Stimulated activated CD8-positive, alpha-beta memory T cell treated with anti-CD3 and anti-CD28 coated beads, Interleukin-7, amount 100 ng/mL, for 4 hours (primary cell): ENCODE data around the gene CRELD2.

Source experiments
- DNase-seq, 2 donors: peaks; one replicate each; pipeline ENCODE4 v3.0.0-alpha.2; 2020; ENCODE audit warnings: low read depth in 2 of 2

Gene CRELD2

DNA sequence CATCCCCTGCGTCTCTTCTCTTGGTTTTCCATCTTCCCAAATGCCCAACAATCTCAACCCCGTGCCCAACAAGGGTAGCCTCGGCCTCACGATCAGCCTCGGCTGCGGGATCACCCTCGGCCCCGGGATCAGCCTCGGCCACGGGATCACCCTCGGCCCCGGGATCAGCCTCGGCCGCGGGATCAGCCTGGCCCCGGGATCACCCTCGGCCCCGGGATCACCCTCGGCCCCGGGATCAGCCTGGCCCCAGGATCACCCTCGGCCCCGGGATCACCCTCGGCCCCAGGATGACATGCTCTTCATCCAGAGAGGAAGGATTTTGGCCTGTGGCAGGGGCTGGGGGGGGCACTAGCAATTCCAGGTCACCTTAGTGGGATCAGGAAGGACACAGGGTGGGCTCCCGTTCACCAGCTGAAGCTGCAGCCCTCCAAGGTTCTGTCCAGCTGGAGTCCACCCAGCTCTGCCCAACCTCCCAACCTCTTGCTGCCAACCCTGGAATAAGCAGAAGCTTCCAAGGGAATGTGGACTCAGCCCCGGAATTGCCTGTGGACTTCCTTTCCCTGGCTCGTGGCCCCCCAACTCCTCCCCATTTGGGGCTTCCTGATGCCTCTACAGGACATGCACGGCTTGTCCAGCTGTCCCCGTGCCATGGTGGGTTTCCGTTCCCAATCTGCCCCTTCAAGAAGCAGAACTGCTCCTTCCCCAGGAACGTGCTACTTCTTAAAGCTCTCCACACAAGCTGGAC, 6.4 kb upstream of the CRELD2 start:
- no peak for DNase-seq

DNA sequence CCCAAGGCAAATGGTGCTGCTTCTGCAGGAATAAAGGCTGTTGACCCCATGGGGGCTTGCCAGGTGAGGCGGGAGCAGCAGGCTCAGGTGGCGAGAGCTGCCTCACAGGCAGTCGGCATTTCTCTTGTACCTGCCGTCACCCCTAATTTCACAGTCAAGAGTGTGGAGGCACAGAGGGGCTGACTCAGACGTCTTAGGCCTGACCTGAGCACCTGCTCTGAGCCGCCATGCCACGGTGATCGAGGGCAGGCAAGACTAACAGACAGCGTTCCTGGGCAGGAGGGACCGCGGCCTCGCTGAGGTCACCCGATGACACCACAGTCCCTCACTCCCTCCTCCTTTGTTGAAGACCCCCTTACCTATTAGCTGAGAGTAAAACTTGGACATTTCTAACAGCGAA, 5.4 kb upstream of the CRELD2 start:
- DNase-seq, result no peak

DNA sequence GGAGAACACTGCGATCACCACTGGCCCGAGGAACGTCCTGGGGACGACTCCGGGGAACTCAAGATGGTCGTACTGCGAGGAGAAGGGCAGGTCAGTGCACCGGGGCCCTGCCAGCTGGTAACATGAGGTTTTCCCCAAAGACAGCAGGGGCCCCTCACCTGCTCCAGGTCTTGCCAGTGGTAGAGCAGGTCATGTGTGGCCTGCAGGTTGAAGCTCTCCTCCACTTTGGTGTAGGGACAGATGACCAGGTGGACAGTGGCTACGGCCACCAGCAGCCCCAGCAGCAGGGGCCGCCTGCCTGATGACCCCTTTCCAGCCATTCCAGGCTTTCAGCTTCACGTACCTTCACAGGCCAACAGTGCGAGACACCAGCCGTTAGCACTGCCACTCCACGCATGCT, 5.0 kb upstream of the CRELD2 start:
- no peak for DNase-seq

DNA sequence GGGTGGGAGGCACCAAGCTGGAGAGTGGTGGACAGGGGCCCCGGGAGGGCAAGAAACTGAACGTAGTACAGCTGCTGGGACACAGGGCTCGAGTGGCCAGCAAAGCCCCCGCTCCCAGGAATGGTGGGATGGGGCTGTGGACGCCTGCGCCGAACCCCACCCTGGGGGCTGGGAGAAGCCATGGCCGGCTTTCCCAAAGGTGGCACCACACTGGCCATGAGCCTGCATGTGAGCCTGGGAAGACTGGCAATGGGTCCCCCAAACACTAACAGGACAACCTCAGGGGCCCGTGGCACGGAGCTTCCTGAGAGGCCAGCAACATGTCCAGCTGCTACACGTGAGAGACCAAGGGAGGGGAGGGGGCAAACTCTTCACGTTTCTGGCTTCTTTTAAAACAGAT, 4.2 kb upstream of the CRELD2 start:
- DNase-seq, result no peak

DNA sequence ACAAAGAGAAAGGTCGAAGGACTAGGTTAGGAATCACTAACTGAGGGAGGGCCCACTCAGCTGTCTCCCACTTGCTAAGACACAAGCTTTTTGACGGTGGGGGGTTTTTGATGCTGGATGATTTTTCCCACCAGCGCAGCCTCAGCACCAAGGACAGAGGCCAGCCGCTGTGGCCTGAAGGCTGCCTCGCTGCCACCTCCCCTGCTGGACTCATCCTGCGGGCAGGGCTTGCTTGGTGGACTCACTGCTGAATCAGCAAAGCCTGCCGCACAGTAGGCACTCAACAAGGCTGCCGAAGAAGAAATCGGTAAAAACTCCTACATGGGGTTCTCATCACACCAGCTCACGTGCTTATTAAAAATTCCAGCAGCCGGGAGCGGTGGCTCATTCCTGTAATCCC, 2.8 kb upstream of the CRELD2 start:
- DNase-seq, result no peak

DNA sequence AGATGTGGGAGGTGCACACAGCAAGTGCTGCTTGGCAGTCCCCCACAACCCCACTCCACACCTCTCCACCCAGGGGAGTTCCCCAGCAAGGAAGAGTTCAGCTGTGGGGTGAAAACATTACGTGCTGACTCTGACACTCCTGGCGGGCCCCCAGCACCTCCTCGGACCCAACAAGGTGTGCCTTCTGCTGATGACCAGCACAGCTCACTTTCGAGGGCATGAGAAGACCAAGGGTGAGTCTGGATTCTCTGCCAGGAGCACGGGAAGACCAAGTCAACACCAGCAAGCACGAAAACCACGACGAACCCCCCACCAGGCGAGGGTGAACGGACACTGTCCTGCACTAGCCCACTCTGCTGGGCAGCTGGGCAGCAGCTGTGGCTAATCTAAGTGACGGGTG, 1.6 kb upstream of the CRELD2 start:
- DNase-seq, result no peak

DNA sequence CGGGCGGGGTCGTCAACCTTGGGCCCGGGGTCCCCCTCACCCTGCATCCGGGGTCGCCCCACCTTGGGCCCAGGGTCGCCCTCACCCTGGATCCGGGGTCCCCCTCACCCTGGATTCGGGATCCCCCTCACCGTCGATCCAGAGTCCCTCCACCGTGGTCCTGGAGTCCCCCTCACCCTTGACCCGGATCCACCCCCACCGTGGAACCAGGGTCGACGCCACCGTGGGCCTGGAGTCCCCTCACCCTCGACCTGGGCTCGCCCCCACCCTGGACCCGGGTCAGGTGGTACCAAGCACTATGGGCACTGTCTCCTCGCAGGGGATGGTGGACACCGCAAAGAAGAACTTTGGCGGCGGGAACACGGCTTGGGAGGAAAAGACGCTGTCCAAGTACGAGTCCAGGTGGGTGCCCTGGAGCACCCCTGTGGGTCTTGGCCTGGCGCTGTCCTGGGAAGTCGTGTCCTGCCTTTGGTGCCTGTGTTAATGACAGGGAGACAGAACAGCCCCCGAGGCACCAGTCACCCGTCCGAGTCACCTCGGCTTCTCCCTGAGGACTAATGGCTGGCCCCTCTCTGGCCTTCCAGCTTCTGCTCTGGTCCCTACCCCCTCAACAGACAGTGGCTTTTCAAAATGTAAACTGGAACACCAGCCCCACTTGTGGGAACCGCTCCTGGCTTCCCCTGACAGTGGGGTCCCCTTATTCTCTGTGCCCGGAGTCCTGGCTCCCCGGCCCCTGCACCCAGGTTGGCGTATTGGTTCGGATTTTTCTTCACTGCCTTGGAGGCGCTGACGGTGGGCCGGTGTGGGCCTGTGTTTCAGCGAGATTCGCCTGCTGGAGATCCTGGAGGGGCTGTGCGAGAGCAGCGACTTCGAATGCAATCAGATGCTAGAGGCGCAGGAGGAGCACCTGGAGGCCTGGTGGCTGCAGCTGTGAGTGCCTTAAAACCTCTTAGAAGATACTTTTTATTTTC, 762 bp downstream of the CRELD2 start:
- no peak for DNase-seq

DNA sequence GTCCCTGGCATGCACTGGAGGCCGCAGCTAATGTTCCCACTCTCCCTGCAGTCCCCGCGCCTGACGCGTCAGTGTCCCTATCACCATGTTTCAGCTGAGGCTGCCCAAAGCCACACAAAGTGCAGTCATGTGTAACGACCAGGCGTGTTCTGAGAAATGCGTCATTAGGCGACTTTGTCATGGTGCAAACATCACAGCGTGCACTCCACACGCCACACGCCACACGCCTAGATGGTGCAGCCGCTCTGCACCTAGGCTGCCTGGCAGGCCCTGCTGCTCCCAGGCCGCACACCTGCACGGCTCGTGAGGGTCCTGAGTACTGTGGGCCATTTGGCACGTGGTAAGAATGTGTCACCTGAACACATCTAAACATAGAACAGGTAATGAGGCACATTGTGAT, 2.4 kb downstream of the CRELD2 start:
- no peak for DNase-seq

DNA sequence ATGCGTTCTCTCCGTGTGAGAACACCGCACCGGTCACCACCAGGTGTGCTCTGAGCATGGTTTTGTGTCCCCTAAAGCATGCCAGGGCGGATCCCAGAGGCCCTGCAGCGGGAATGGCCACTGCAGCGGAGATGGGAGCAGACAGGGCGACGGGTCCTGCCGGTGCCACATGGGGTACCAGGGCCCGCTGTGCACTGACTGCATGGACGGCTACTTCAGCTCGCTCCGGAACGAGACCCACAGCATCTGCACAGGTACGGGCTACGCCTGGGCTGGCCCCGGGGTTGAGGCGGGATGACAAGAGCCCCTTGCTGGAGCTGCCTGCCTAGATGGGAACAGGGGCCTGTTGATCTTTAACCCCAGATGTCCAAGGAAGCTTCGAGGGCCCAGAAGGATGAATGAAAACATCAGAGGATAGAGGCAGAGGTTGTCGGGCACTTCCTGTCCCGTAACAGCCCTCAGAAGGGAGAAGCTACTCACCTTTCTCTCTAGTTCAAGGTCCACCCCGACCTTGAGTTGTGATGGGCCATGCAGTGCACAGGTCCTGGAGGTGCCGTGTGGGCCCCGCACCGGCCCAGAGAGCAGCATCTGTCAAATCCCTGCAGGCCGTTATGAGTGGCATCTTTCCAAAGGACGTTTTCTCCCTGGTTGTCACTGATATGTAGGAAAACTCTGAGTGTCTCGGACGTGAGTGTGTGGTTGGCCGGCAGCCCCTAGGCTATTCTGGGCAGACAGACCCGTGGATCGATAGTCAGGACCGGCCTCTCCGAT, 3.3 kb downstream of the CRELD2 start:
- DNase-seq, result no peak

DNA sequence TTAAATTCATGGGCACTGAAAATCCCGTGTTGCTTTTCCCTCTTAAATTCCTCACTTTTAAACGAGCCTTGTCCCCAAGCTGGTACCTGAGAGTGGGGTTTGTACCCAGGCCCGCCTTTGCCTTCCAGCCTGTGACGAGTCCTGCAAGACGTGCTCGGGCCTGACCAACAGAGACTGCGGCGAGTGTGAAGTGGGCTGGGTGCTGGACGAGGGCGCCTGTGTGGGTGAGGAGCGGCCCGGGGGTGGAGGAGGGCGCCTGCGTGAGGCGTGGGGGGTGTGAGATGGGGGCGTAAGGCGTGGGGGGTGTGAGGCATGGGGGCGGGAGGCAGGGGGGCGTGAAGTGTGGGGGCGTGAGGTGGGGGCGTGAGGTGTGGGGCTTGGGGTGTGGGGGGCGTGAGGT, 4.0 kb downstream of the CRELD2 start:
- no peak for DNase-seq

DNA sequence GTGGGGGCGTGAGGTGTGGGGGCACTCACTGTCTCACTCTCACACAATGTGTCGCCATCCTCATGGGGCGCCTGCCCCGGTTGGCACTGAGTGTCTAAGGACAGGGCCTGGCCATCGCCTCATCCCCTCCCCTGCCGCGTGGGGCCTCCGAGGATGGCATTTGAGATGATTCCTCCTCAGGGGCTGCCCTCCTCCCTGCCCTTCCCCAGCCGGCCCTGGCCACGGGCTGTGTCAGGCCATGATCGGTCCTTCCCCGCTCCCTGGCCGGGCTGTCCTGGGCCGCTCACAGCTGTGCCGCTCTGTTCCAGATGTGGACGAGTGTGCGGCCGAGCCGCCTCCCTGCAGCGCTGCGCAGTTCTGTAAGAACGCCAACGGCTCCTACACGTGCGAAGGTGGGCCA, 4.5 kb downstream of the CRELD2 start:
- no peak for DNase-seq

DNA sequence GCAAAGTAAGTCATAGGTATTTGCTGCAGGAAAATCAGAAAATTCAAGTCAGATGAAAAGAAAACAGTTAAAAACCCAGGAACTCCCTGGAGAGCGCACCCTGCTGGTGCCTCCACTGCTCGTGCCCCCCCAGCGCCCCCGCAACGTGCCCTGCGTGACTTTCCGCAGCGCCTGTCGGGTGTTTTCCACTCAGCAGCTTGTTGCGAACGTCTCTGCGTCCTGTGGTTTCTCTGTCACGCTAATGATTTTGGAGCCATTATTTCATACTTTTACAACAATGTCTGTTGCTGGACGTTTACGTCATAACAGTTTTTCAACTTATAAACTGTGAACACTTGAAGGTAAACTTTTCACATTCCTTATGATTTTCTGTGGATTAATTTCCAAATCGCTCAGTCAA, 5.0 kb downstream of the CRELD2 start:
- DNase-seq, result no peak

DNA sequence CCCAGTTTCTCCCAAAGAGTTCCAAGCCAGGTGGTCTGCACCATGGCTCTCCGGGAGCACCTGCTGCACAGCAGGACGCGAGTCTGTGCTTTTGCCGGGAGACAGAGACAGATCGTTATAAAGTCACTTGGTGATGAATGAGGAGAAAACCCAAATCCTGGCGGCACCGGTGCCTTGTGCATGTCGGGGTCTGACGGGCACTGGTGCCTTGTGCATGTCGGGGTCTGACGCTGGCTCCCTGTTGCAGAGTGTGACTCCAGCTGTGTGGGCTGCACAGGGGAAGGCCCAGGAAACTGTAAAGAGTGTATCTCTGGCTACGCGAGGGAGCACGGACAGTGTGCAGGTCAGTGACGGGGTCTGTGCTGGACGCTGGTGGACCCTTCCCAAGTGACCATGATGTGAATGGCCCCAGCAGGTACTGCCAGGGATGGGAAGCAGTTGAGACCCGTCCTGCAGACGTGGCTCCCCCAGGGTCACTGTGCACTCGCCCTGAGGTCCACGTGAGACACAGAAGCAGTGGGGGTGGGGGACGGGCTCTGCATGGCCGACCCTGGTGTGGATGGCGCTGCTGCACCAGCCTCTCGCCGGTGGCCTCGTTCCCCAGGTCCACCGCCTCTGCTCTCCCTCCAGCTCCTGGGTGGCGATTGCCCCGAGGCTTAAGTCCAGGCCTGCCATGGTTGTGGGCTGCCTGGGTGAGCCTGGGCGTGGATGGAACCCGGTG, 5.8 kb downstream of the CRELD2 start:
- DNase-seq, result no peak

DNA sequence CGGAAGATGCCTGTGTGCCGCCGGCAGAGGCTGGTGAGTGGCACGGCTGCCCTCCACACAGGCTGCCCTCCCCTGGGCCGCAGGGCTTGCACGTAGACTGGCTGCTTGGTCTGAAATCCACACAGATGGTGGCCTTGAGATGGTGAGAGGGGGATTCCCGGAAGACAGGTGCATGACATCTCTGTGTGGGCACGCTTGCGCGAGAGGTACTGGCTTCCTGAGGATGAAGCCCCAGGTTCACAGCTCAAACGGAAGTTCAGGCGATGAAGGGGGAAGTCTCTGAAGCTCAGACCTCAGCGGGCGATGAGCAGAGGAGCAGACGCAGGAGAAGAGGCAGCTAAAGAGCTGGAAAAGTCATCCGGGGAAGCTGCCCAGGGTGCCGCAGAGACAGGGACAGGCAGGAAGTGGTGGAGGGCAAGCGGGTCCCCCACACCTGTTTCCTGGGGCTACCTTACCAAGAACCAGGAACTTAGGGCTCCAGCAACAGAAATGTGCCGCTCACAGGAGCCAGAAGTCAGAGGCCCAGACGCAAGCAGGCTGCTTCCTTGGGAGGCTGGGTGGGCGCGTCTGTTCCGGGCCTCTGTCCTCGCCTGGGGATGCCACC, 7.2 kb downstream of the CRELD2 start:
- peak; percentile 67 to 68 for DNase-seq

DNA sequence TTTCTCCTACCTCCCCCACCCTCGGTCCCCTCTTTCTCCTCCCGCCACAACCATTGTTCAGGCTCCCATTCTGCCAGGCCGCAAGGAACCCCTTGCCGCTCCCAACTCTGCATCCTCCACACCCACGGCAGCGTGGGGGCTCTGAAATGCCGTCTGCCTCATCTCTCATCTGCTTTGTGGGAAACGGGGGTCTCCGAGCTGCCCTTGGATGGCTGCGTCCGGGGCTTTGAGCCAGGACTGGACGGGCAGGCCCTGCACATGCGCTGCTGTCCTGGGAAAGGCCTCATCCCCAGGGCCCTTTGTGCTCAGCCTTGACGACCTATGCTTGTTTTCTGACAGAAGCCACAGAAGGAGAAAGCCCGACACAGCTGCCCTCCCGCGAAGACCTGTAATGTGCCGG, 8.5 kb downstream of the CRELD2 start:
- no peak for DNase-seq

DNA sequence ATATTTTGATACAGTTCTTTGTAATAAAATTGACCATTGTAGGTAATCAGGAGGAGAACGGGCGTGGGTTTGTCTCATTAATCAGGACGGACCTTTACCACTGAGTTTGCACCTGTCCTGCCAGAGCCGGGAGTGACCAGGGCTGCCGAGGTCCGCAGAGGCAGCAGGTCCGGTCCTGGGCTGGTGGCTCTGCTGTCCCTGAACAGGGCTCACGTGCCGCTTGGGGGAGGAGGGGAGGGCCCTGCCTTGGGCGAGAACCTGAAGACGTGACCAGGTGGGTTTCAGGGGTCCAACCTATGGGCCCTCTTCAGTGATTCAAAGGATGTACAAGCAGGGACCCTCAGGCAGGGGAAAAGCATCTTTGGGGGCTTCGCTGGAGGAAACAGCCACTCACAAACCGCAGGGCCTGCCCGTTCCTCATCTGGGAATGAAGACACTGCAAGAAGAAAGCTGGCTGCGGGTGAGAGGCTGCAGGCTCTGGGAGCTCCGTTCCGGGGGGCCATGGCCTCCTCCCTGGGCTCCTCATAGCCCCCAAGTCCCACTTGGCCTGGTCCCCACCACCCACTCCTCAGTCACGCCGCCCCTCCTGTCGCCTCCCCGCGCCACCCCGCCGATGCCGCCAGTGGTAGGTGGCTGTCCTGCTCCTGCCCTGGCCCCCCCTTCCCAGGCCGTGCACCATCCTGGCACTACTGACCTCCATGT, 9.2 kb downstream of the CRELD2 start:
- DNase-seq, result no peak

DNA sequence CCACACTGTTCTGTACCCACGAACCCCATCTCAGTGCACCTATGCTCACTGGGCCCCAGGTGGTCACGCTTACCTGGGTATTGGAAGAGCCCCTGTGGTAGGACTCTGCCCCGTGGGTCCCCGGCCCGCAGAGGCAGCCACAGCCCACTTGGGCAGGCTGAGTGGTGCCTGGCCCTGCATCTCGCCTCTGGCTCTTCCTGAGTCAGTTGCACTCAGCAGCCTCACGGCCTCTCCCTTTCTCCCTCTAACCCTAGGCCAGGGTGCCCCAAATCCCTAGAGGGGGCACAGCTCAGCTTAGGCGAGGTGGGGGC, 9.7 kb downstream of the CRELD2 start:
- no peak for DNase-seq

DNA sequence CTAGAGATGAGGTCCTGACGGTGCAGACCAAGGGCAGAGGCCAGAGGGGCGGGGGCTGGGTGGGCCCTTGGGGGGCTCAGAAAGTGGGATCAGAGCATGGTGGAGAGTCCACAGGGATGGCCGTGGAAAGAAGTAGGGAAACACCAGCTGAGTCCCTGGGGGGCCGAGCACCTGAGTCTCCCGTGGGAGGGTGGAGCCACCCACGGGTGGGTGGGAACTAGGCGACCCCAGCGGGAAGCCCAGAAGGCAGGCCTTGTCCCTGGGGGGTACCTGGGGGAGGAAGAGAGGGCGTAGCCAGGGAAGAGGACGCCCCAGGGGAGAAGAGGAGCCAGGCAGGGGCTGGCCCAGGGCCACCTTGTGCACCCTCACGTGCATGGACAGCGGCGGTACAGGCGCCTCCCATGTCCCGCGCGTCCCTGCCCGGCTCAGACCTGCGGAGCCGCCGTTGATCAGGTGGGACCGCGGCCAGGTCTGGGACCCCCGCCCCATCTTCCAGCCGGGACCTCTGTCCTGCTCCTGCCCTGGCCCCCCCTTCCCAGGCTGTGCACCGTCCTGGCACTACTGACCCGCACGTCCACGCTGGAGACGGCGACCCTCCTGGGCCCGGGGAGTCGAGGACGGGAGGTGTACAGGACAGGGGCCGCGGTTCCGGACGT, 10.2 kb downstream of the CRELD2 start:
- no peak for DNase-seq

DNA sequence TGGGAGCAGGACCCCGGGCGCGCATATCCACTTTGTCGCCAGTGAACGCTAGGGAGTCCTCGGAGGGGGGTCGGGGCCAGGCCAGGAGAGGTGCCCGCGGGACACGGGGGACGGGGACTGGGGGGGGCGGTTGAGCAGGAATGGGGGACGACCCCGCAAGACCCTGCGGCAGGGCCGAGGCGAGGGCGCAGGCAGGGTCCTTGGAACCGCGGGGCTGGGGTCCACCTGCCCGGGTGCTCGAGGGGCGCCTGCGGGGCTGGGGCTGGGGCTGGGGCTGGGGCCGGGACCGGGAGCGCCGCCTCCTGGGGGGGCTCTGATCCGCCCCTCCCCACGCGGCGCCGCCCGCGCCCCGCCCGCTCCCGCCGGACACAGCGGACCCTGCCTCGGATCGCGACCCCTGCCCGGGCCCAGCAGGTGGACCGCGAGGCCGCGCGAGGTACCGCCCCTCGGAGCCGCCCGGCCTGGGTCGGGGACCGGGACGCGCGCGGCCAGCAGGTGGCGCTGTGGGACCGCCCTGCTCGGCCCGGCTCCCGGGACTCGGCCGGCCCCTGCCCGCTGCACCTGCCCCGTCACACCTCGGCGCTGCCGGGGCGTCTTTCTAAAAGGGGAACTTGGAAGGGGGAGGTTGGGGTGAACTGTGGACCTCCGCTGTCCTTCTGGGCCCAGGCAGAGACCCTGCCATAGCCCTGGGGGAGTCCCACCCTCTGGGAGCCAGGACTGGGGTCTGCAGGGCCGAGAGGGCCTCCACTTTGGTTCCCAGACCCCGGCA, 11.0 kb downstream of the CRELD2 start:
- DNase-seq, result peak; percentile 27 to 67
